HG02759 (cell line): Measurements from ENCODE around the gene FSHB.
"Not testable (repeated sequence)": the region's sequence is repeated elsewhere in the genome, so short reads cannot be mapped to it uniquely, and the experiment has no call there.

Experiments
- ATAC-seq: cut with Tn5 transposase; IDR thresholded peaks from one replicate; pipeline ENCODE4 v1.9.1; 2021; ENCODE audit warnings: mild to moderate bottlenecking, moderate library complexity; ENCODE audit not compliant: unreplicated experiment

The FSHB gene

GRCh38 chr11:30230714-30231113 lies at the start of gene FSHB:
FSHB (plus strand) TSS chr11:30231014; CDS start chr11:30231903, 889 bp downstream.
- ATAC-seq, result no peak

- ATAC-seq, result no peak
These were observed 44.1 kb upstream of the FSHB start for GRCh38 chr11:30186748-30187147.

- no peak for ATAC-seq
These were observed 38.2 kb upstream of the FSHB start for GRCh38 chr11:30192620-30193019.

GRCh38 chr11:30196400-30197206 lies 34.2 kb upstream of the FSHB start:
- peak; percentile 99 for ATAC-seq

- no peak for ATAC-seq
These were observed 32.9 kb upstream of the FSHB start for GRCh38 chr11:30197869-30198268.

GRCh38 chr11:30202989-30203388 lies 27.8 kb upstream of the FSHB start:
- ATAC-seq, result not testable (repeated sequence)

- no peak for ATAC-seq
These were observed 27.0 kb upstream of the FSHB start for GRCh38 chr11:30203850-30204249.

- ATAC-seq, result peak; percentile 80
These were observed 24.4 kb upstream of the FSHB start for GRCh38 chr11:30206249-30206996.

GRCh38 chr11:30210357-30210756 lies 20.5 kb upstream of the FSHB start:
- no peak for ATAC-seq

- ATAC-seq, result no peak
These were observed 14.3 kb upstream of the FSHB start for GRCh38 chr11:30216534-30216933.

GRCh38 chr11:30218278-30218677 lies 12.5 kb upstream of the FSHB start:
- ATAC-seq, result no peak

GRCh38 chr11:30225642-30226041 lies 5.2 kb upstream of the FSHB start:
- ATAC-seq, result no peak

- no peak for ATAC-seq
These were observed 2.4 kb upstream of the FSHB start for GRCh38 chr11:30228323-30228884.

- no peak for ATAC-seq
These were observed 8.2 kb downstream of the FSHB start for GRCh38 chr11:30239025-30239424.

GRCh38 chr11:30244265-30244664 lies 13.5 kb downstream of the FSHB start:
- no peak for ATAC-seq

- no peak for ATAC-seq
These were observed 14.8 kb downstream of the FSHB start for GRCh38 chr11:30245621-30246020.

GRCh38 chr11:30254307-30255298 lies 23.8 kb downstream of the FSHB start:
- no peak for ATAC-seq

GRCh38 chr11:30255637-30256036 lies 24.8 kb downstream of the FSHB start:
- no peak for ATAC-seq

- no peak for ATAC-seq
These were observed 26.2 kb downstream of the FSHB start for GRCh38 chr11:30257058-30257457.

- peak; percentile 52 for ATAC-seq
These were observed 27.9 kb downstream of the FSHB start for GRCh38 chr11:30258679-30259078.

GRCh38 chr11:30260813-30261212 lies 30.0 kb downstream of the FSHB start:
- ATAC-seq, result peak; percentile 92
